ENCODE results near the gene PHLDA1. TPM values are rescaled to one million over a fixed set of nuclear protein-coding genes. Genes with fewer than 3 reads are reported as not detected.

PHLDA1 gene
- total and polyA plus RNA-seq, 7 experiments from 2014 or later: 0.20 to 25.1 (median 1.5) TPM

- no peaks in the 10 kb centered on the region for H3K36me3 ChIP-seq (ENCODE audit: control insufficient read depth in 2 of 3, insufficient read depth in 3 of 3, low read length in 3 of 3)
- ChIA-PET POLR2A (interaction anchor here (0.7 kb wide), 1 partner anchor 18 kb away, joined by 3 read pairs; no protein-coding TSS in a partner anchor), CTCF (interaction anchor here (0.5 to 0.6 kb wide), 2 partner anchors 87 to 227 kb away, joined by 3 to 4 read pairs; no protein-coding TSS in a partner anchor)
- no peaks in the 10 kb centered on the region for H3K9me3 Mint-ChIP-seq
- no peak overlapping the region for H3K4me3 ChIP-seq (ENCODE audit: low read length)
- peaks cover 6 to 71% (median 21%) of the 10 kb centered on the region in 7 donors for H3K4me1 Mint-ChIP-seq
- H3K36me3 Mint-ChIP-seq: peaks cover 0 to 18% (median 0%) of the 10 kb centered on the region in 5 donors
- H3K27me3 ChIP-seq (ENCODE audit: control insufficient read depth in 2 of 2, insufficient read depth in 2 of 2, low read length in 2 of 2): no peaks in the 10 kb centered on the region
- H3K4me1 ChIP-seq (ENCODE audit: control insufficient read depth in 2 of 2, insufficient read depth in 2 of 2, low read length in 2 of 2): peaks cover 15 to 16% of the 10 kb centered on the region in 2 donors
- no peaks in the 10 kb centered on the region for H3K9me3 ChIP-seq (ENCODE audit: control insufficient read depth in 2 of 3, low read length in 3 of 3)
- H3K27ac ChIP-seq (ENCODE audit: low read depth, low read length): no peak overlapping the region
- ATAC-seq: no peak
- no peaks in the 10 kb centered on the region for H3K27me3 Mint-ChIP-seq
- H3K4me3 Mint-ChIP-seq: no peak overlapping the region
- intact Hi-C loops (cut with micrococcal nuclease): loop anchor here in 1 of 2 donors (5.0 kb wide), 1 partner anchor 1487 kb away; the partner anchor contains the start of gene ATXN7L3B
- H3K27ac Mint-ChIP-seq: peak overlapping the region in 1 of 9 donors; percentile 15
- DNase-seq: no peak
These were observed 7.3 kb downstream of the PHLDA1 start for GRCh38 chr12:76024102-76024781.

GRCh38 chr12:76023069-76023690 lies 8.4 kb downstream of the PHLDA1 start:
- no peak for ATAC-seq
- Mint-ChIP-seq H3K27ac (peak overlapping the region in 2 of 9 donors; percentile 3 to 54), H3K9me3 (no peaks in the 10 kb centered on the region), H3K4me1 (peaks cover 6 to 67% (median 21%) of the 10 kb centered on the region in 7 donors), H3K36me3 (peaks cover 0 to 10% (median 0%) of the 10 kb centered on the region in 5 donors), H3K4me3 (no peak overlapping the region), H3K27me3 (no peaks in the 10 kb centered on the region)
- ChIA-PET POLR2A (interaction anchor here (0.7 kb wide), 1 partner anchor 17 kb away, joined by 3 read pairs; no protein-coding TSS in a partner anchor), CTCF (no interaction called here)
- Histone ChIP-seq H3K27me3 (ENCODE audit: control insufficient read depth in 2 of 2, insufficient read depth in 2 of 2, low read length in 2 of 2) (no peaks in the 10 kb centered on the region), H3K27ac (ENCODE audit: low read depth, low read length) (no peak overlapping the region), H3K9me3 (ENCODE audit: control insufficient read depth in 2 of 3, low read length in 3 of 3) (no peaks in the 10 kb centered on the region), H3K4me3 (ENCODE audit: low read length) (no peak overlapping the region), H3K36me3 (ENCODE audit: control insufficient read depth in 2 of 3, insufficient read depth in 3 of 3, low read length in 3 of 3) (no peaks in the 10 kb centered on the region), H3K4me1 (ENCODE audit: control insufficient read depth in 2 of 2, insufficient read depth in 2 of 2, low read length in 2 of 2) (peaks cover 15 to 17% of the 10 kb centered on the region in 2 donors)
- no peak for DNase-seq
- intact Hi-C loops (cut with micrococcal nuclease): loop anchor here in 1 of 2 donors (5.0 kb wide), 1 partner anchor 1486 kb away; the partner anchor contains the start of gene ATXN7L3B

- intact Hi-C loops (cut with micrococcal nuclease): loop anchor here in 1 of 2 donors (5.0 kb wide), 1 partner anchor 1485 kb away; the partner anchor contains the start of gene ATXN7L3B
- DNase-seq: no peak
- peaks cover 0 to 9% (median 0%) of the 10 kb centered on the region in 5 donors for H3K36me3 Mint-ChIP-seq
- Histone ChIP-seq H3K9me3 (ENCODE audit: control insufficient read depth in 2 of 3, low read length in 3 of 3) (no peaks in the 10 kb centered on the region), H3K4me3 (ENCODE audit: low read length) (no peak overlapping the region), H3K4me1 (ENCODE audit: control insufficient read depth in 2 of 2, insufficient read depth in 2 of 2, low read length in 2 of 2) (peaks cover 15 to 17% of the 10 kb centered on the region in 2 donors), H3K27ac (ENCODE audit: low read depth, low read length) (no peak overlapping the region), H3K27me3 (ENCODE audit: control insufficient read depth in 2 of 2, insufficient read depth in 2 of 2, low read length in 2 of 2) (no peaks in the 10 kb centered on the region), H3K36me3 (ENCODE audit: control insufficient read depth in 2 of 3, insufficient read depth in 3 of 3, low read length in 3 of 3) (no peaks in the 10 kb centered on the region)
- ChIA-PET POLR2A (no interaction called here), CTCF (no interaction called here)
- ATAC-seq: no peak
- H3K9me3 Mint-ChIP-seq: no peaks in the 10 kb centered on the region
- H3K4me1 Mint-ChIP-seq: peaks cover 6 to 67% (median 21%) of the 10 kb centered on the region in 7 donors
- H3K4me3 Mint-ChIP-seq: no peak overlapping the region
- H3K27ac Mint-ChIP-seq: peak overlapping the region in 3 of 9 donors; percentile 1 to 54 (median 3)
- no peaks in the 10 kb centered on the region for H3K27me3 Mint-ChIP-seq
These were observed 9.1 kb downstream of the PHLDA1 start for GRCh38 chr12:76022506-76022905.

- ChIA-PET POLR2A (interaction anchor here (0.6 to 2.1 kb wide), 6 partner anchors 10 to 630 kb away, joined by 3 to 15 read pairs (median 4); partner anchors contain the start of genes KRR1 and PHLDA1), CTCF (interaction anchor here (1.5 kb wide), 1 partner anchor 11 kb away, joined by 4 read pairs; the partner anchor contains the start of gene PHLDA1)
- DNase-seq (peak in 8 of 9 donors; percentile 32 to 65 (median 54)), ATAC-seq (peak; percentile 87)
- peak overlapping the region; percentile 84 to 98 (median 90) for H3K27ac Mint-ChIP-seq
- peak overlapping the region in 9 of 10 donors; percentile 33 to 74 (median 67) for H3K4me3 Mint-ChIP-seq
- peak overlapping the region; percentile 21 for H3K4me3 ChIP-seq (ENCODE audit: low read length)
- H3K27me3 ChIP-seq (ENCODE audit: control insufficient read depth in 2 of 2, insufficient read depth in 2 of 2, low read length in 2 of 2): no peaks in the 10 kb centered on the region
- peaks cover 0 to 8% (median 0%) of the 10 kb centered on the region in 5 donors for H3K36me3 Mint-ChIP-seq
- no peaks in the 10 kb centered on the region for H3K9me3 Mint-ChIP-seq
- H3K27me3 Mint-ChIP-seq: no peaks in the 10 kb centered on the region
- no peaks in the 10 kb centered on the region for H3K36me3 ChIP-seq (ENCODE audit: control insufficient read depth in 2 of 3, insufficient read depth in 3 of 3, low read length in 3 of 3)
- peaks cover 15 to 17% of the 10 kb centered on the region in 2 donors for H3K4me1 ChIP-seq (ENCODE audit: control insufficient read depth in 2 of 2, insufficient read depth in 2 of 2, low read length in 2 of 2)
- peaks cover 6 to 56% (median 21%) of the 10 kb centered on the region in 7 donors for H3K4me1 Mint-ChIP-seq
- intact Hi-C loops (cut with micrococcal nuclease): loop anchor here (1.0 to 5.0 kb wide), 7 partner anchors 10 to 1484 kb away; partner anchors contain the start of genes PHLDA1 (in 2 of the 2), ATXN7L3B (in 1 of the 2) and NAP1L1 (in 1 of the 2)
- peak overlapping the region; percentile 43 for H3K27ac ChIP-seq (ENCODE audit: low read depth, low read length)
- no peaks in the 10 kb centered on the region for H3K9me3 ChIP-seq (ENCODE audit: control insufficient read depth in 2 of 3, low read length in 3 of 3)
These were observed 10.6 kb downstream of the PHLDA1 start for GRCh38 chr12:76020731-76021672.

- H3K4me1 Mint-ChIP-seq: peaks cover 6 to 56% (median 21%) of the 10 kb centered on the region in 7 donors
- Histone ChIP-seq H3K4me3 (ENCODE audit: low read length) (peak overlapping the region; percentile 6), H3K36me3 (ENCODE audit: control insufficient read depth in 2 of 3, insufficient read depth in 3 of 3, low read length in 3 of 3) (no peaks in the 10 kb centered on the region), H3K4me1 (ENCODE audit: control insufficient read depth in 2 of 2, insufficient read depth in 2 of 2, low read length in 2 of 2) (peaks cover 15 to 17% of the 10 kb centered on the region in 2 donors), H3K27me3 (ENCODE audit: control insufficient read depth in 2 of 2, insufficient read depth in 2 of 2, low read length in 2 of 2) (no peaks in the 10 kb centered on the region), H3K27ac (ENCODE audit: low read depth, low read length) (peak overlapping the region; percentile 43), H3K9me3 (ENCODE audit: control insufficient read depth in 2 of 3, low read length in 3 of 3) (no peaks in the 10 kb centered on the region)
- POLR2A ChIA-PET: interaction anchor here (0.7 to 2.1 kb wide), 5 partner anchors 11 to 537 kb away, joined by 3 to 15 read pairs (median 4); partner anchors contain the start of genes KRR1 and PHLDA1
- intact Hi-C loops (cut with micrococcal nuclease): loop anchor here (1.0 to 5.0 kb wide), 7 partner anchors 11 to 1483 kb away; partner anchors contain the start of genes PHLDA1 (in 2 of the 2), ATXN7L3B (in 1 of the 2) and NAP1L1 (in 1 of the 2)
- no peaks in the 10 kb centered on the region for H3K9me3 Mint-ChIP-seq
- H3K27ac Mint-ChIP-seq: peak overlapping the region; percentile 84 to 98 (median 90)
- peaks cover 0 to 8% (median 0%) of the 10 kb centered on the region in 5 donors for H3K36me3 Mint-ChIP-seq
- peak overlapping the region; percentile 27 to 74 (median 60) for H3K4me3 Mint-ChIP-seq
- CTCF ChIA-PET: interaction anchor here (0.6 to 1.5 kb wide), 2 partner anchors 12 to 28 kb away, joined by 4 read pairs; partner anchors contain the start of gene PHLDA1
- ATAC-seq (peak; percentile 78), DNase-seq (peak in 7 of 9 donors; percentile 7 to 76 (median 14))
- peaks cover 0 to 3% (median 0%) of the 10 kb centered on the region in 5 donors for H3K27me3 Mint-ChIP-seq
These were observed 11.3 kb downstream of the PHLDA1 start for GRCh38 chr12:76020281-76020680.
